Activated T-helper 1 cell treated with anti-CD3 and anti-CD28 coated beads, Interleukin-12 subunit alpha, Interleukin-12 subunit beta, Interleukin-2, Interleukin-4 antibody, amounts not matched to agents 30 ng/mL and 10 ng/mL and 1 ng/mL, durations not matched to agents 14 hours and 24 hours and 36 hours (primary cell): ENCODE results near the gene PIGR. TPM values are rescaled to one million over a fixed set of nuclear protein-coding genes. Genes with fewer than 3 reads are reported as not detected.
"Not testable (repeated sequence)": the region's sequence is repeated elsewhere in the genome, so short reads cannot be mapped to it uniquely, and the experiment has no call there.

Experiments used
- DNase-seq: peaks from one replicate; pipeline ENCODE4 v3.0.0; 2021; ENCODE audit warnings: low spot score
- H3K27ac Mint-ChIP-seq: one replicate; pipeline ENCODE4 v1.8.0; 2021; ENCODE audit warnings: mild to moderate bottlenecking, mixed read lengths
- H3K27me3 Mint-ChIP-seq: one replicate; pipeline ENCODE4 v1.8.0; 2022; ENCODE audit warnings: mild to moderate bottlenecking, moderate library complexity, mixed read lengths; ENCODE audit not compliant: insufficient read depth
- H3K36me3 Mint-ChIP-seq: one replicate; pipeline ENCODE4 v1.8.0; 2021; ENCODE audit warnings: low read depth, mixed read lengths
- H3K4me1 Mint-ChIP-seq: one replicate; pipeline ENCODE4 v1.8.0; 2021; ENCODE audit warnings: low read depth, mixed read lengths
- H3K4me3 Mint-ChIP-seq: one replicate; pipeline ENCODE4 v1.8.0; 2021; ENCODE audit warnings: mild to moderate bottlenecking, moderate library complexity, mixed read lengths
- H3K9me3 Mint-ChIP-seq: one replicate; pipeline ENCODE4 v1.8.0; 2021; ENCODE audit warnings: mixed read lengths
- intact Hi-C: fragments of 100-400 bp; cut with micrococcal nuclease; formaldehyde crosslinking; loops from one replicate; pipeline ENCODE4 v1.15.1; 2024
- total RNA-seq: library from RNA; stranded (reverse); gene quantifications from 2 replicates; pipeline ENCODE4 v1.2.3, GENCODE V29; 2022

The PIGR gene
- total RNA-seq, 1 donor from 2014 or later = not detected

DNA sequence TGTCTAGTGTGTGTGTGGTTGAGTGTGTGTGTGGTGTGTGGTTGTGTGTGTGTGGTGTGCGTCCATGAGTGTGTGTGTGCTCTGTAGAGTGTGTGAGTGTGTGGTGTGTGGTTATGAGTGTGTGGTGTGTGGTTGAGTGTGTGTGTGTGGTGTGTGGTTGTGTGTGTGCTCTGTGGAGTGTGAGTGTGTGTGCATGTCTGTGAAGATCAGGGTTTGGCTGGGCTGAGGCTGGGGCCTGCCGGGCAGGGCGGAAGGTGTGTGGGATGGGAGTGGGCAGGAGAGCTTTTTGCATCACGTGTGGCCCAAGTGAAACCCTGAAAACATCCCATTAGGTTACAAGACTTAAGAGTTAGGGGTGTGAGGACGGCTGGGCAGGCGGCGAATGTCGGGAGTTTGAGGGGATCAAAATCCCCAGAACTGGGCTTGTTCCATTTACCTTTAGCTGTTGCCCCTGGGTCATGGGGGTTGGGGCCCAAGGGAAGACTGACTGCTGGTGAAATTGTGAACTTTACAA is 21.6 kb downstream of the PIGR start:
- no peaks in the 10 kb centered on the region for H3K9me3 Mint-ChIP-seq
- no peak for DNase-seq
- no peak overlapping the region for H3K27ac Mint-ChIP-seq
- peaks cover 8% of the 10 kb centered on the region for H3K4me1 Mint-ChIP-seq
- H3K27me3 Mint-ChIP-seq = no peaks in the 10 kb centered on the region
- intact Hi-C loops = loop anchor here (5.0 to 10.0 kb wide), 4 partner anchors 398 to 578 kb away; partner anchors contain the start of genes CD55 and IKBKE
- H3K36me3 Mint-ChIP-seq = peaks cover 10% of the 10 kb centered on the region
- no peak overlapping the region for H3K4me3 Mint-ChIP-seq

DNA sequence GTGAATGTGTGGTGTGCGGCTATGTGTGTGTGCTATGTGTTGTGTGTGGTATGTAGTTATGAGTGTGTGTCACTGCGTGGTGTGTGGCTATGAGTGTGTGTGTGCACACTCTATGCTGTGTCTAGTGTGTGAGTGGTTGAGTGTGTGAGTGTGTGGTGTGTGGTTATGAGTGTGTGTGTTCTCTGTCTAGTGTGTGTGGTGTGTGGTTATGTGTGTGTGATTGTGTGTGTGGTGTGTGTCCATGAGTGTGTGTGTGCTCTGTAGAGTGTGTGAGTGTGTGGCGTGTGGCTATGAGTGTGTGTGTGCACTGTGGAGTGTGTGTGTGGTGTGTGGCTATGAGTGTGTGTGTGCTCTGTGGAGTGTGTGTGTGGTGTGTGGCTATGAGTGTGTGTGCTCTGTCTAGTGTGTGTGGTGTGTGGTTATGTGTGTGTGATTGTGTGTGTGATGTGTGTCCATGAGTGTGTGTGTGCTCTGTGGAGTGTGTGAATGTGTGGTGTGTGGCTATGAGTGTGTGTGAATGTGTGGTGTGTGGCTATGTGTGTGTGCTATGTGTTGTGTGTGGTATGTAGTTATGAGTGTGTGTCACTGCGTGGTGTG is 22.2 kb downstream of the PIGR start:
- not testable (repeated sequence) for H3K9me3 Mint-ChIP-seq, H3K27me3 Mint-ChIP-seq

DNA sequence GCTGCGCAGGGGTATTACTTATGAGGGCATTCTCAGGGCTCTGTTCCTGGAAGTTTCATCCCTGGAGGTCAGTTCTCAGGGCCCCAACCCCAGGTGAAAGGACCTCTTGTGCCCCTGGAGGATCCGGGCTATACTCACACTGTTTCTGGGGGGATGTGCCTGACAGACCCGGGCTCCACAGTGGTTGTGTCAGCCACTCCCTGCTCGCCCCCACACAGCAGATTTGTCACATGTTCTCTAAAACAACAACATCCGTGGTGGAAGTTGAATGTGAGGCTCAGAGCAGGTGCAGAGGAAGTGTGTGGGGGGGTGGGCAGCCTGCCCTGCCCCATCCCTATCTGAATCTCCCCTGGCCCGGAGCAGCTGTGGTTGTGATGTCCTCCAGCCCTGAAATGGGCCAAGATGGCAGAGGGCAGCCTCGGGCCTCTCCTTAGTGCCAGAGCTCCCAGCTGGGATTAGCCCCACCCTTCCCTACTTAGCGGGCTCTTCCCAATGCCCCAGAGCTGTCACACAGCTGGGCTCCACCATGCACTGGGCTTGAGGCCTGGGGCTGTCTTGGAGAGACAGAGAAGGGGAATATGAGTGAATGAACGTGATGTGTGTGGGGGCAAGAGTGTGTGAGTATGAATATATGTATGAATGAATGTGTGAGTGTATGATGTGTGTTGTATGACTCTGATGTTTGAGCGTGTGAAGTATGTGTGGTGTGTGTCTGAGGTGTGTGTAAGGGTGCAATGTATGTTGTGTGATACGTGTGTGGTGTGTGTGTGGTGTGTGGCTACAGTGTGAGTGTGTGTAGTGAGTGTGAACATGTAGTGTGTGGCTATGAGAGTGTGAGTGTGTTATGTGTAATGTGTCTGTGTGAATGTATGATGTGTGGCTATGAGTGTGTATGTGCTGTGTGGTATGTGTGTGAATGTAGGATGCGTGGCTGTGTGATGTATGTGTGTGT is 23.0 kb downstream of the PIGR start:
- intact Hi-C loops = loop anchor here (2.0 to 10.0 kb wide), 6 partner anchors 18 to 579 kb away; partner anchors contain the start of genes CD55, DYRK3 and IKBKE

More for the DNA sequence above, 22.2 kb downstream of the PIGR start:
- not testable (repeated sequence) for H3K4me1 Mint-ChIP-seq, H3K4me3 Mint-ChIP-seq, H3K27ac Mint-ChIP-seq, DNase-seq
- intact Hi-C loops = loop anchor here (2.0 to 10.0 kb wide), 6 partner anchors 19 to 578 kb away; partner anchors contain the start of genes CD55, DYRK3 and IKBKE
- peaks cover 10% of the 10 kb centered on the region for H3K36me3 Mint-ChIP-seq

DNA sequence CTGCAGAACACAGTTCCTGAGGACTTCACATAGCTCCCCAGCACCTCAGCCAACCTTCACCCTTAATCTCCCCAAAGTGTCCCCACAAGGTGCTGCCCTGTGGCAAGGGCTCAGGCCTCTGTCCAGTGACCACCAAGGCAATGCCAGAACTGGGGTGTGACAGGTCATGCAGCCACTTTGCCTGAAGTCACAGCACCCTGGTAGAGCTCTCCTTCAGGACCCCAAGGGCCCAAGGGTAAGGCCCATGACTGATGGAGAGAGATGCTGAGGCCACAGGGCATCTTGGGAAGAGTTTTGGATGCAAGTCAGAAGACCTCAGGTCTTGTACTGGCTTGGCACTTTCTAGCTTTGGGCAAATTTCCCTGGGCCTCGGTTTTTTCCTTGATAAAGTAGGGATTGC is 23.7 kb downstream of the PIGR start:
- Mint-ChIP-seq H3K27me3 (no peaks in the 10 kb centered on the region), H3K27ac (no peak overlapping the region), H3K36me3 (peaks cover 17% of the 10 kb centered on the region), H3K4me1 (peaks cover 14% of the 10 kb centered on the region), H3K9me3 (no peaks in the 10 kb centered on the region), H3K4me3 (no peak overlapping the region)
- no peak for DNase-seq
- intact Hi-C loops = loop anchor here (2.0 to 10.0 kb wide), 6 partner anchors 18 to 580 kb away; partner anchors contain the start of genes CD55, DYRK3 and IKBKE

More for the DNA sequence above, 23.0 kb downstream of the PIGR start:
- H3K36me3 Mint-ChIP-seq = peaks cover 11% of the 10 kb centered on the region
- peaks cover 8% of the 10 kb centered on the region for H3K4me1 Mint-ChIP-seq
- no peak overlapping the region for H3K27ac Mint-ChIP-seq
- DNase-seq = peak; percentile 59
- H3K4me3 Mint-ChIP-seq = no peak overlapping the region
- H3K27me3 Mint-ChIP-seq = no peaks in the 10 kb centered on the region
- no peaks in the 10 kb centered on the region for H3K9me3 Mint-ChIP-seq

DNA sequence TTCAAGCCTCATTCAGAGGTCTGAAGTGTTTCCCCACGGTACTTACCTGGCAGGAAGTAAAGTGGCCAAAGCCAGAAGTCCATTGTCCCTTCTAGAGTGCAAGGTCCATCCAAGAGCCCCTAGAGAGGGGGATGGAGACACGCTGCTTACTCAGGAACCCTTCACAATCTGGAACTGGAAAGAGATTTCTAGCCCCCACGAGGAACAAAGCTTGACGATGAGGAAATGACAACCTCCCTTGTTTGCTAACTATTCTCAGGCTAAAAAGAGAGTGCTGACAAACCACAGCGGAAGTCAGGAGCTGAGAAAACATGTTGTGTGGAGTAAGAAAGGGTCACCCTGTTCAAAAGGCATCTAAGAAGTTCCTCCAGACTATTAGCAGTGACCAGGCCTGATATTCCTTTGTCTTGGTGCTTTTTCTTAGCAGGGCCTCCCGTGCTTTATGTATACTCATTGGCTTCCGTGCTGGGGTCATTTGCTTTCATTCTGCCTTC is 24.4 kb downstream of the PIGR start, which contains the start of gene FCMR:
TSS of gene FCMR (minus strand) at position 170 of the 494 bp plus-strand sequence. CDS start at position 83, 87 bp downstream.
- DNase-seq = peak; percentile 54
- intact Hi-C loops = loop anchor here (2.0 to 10.0 kb wide), 6 partner anchors 17 to 580 kb away; partner anchors contain the start of genes CD55, DYRK3 and IKBKE
- Mint-ChIP-seq H3K27me3 (no peaks in the 10 kb centered on the region), H3K4me1 (peaks cover 17% of the 10 kb centered on the region), H3K9me3 (no peaks in the 10 kb centered on the region), H3K27ac (no peak within 1 kb of the TSS), H3K4me3 (no peak within 1 kb of the TSS), H3K36me3 (peaks cover 23% of the 10 kb centered on the region)

DNA sequence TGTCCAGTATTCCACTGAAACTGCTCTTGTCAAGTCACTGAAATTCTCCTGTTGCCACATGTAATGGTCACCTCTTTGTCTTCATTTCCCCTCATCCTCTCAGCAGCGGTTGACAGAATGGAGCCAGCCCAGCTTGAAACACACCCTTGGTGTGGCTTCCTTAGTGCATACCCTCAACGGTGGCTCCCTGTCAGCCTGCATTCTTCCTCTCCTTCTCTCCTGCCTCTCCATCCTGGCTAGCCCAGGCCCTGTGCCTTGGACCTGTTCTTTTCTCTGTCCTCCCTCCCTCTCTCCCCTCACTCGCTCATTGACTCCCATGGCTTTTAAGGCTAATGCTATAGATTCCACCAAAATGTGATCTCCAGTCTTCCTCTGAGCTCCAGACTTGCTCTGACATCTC is 28.2 kb downstream of the PIGR start:
- DNase-seq = no peak
- Mint-ChIP-seq H3K27me3 (no peaks in the 10 kb centered on the region), H3K27ac (no peak overlapping the region), H3K4me1 (peaks cover 41% of the 10 kb centered on the region), H3K4me3 (peak overlapping the region; percentile 2), H3K36me3 (peaks cover 53% of the 10 kb centered on the region), H3K9me3 (no peaks in the 10 kb centered on the region)
- intact Hi-C loops = no loop called here

DNA sequence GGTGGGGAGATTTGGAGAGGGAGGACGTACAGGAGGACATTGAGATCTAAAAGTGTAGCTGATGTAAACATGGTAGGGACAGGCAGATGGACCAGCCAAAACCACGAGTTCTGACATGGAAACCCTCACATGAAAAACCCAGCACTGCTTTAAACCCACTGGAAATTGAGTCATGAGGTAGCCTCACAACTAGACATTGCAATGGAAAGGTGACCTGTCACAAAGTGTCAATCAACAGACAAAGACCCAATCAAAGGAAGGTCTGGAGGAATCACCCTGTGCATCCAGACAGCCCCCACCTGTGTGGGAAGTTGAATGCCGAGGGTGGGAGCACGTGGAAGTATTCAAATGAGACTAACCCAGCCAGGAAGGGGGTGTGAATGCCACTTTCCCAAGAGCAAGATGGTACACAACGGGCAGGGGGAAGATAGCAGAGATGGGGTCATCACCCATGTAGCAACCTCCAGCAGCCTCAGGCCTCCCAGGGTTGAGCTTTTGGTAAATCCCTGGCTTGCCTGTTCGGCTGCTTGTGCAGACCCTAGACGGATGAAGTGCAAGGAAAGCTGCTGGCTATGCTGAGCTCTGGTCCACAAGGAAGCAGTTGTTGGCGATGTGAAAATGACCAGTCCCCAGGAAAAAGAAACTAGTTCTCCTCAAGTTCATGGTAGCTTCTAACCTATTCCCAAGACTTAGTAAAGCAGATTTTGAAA is 30.1 kb downstream of the PIGR start:
- H3K36me3 Mint-ChIP-seq = peaks cover 64% of the 10 kb centered on the region
- H3K9me3 Mint-ChIP-seq = no peaks in the 10 kb centered on the region
- peaks cover 55% of the 10 kb centered on the region for H3K4me1 Mint-ChIP-seq
- H3K4me3 Mint-ChIP-seq = no peak overlapping the region
- no peak overlapping the region for H3K27ac Mint-ChIP-seq
- intact Hi-C loops = no loop called here
- no peak for DNase-seq
- H3K27me3 Mint-ChIP-seq = no peaks in the 10 kb centered on the region

DNA sequence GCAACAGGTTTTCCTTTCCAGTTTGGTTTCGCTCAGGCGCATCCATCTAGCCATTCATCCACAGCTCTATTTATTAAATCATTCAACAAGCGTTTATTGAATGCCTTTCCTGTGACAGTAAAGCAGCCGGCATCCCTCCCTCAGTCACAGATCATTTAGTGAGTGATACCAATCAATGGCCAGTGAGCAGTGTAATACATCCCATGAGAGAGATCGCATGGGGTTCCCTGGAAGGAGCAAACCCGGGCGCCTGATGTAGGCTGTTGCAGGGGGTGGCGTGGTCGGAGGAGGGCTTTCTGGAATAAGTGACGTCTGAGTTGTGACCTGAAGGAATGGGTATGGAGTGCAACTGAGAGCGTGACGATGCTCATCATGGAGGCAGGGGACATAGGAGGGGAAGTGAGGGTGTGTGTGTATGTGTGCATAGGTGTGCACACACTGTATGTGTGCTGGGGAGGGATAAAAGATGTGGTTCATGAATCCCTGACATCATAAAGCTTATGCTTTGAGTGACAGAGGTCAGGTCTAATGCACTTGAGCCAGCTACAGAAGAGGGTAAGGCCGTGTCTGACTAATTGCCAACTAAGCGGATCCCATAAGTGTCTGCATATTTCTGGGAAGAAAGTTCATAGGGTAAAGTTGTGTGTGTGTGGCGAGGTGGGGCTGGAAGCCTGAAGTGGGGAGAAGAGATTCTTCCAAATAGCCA is 31.1 kb downstream of the PIGR start:
- Mint-ChIP-seq H3K4me3 (no peak overlapping the region), H3K36me3 (peaks cover 63% of the 10 kb centered on the region), H3K27me3 (peaks cover 3% of the 10 kb centered on the region), H3K9me3 (no peaks in the 10 kb centered on the region), H3K27ac (no peak overlapping the region), H3K4me1 (peaks cover 62% of the 10 kb centered on the region)
- no peak for DNase-seq
- intact Hi-C loops = no loop called here

DNA sequence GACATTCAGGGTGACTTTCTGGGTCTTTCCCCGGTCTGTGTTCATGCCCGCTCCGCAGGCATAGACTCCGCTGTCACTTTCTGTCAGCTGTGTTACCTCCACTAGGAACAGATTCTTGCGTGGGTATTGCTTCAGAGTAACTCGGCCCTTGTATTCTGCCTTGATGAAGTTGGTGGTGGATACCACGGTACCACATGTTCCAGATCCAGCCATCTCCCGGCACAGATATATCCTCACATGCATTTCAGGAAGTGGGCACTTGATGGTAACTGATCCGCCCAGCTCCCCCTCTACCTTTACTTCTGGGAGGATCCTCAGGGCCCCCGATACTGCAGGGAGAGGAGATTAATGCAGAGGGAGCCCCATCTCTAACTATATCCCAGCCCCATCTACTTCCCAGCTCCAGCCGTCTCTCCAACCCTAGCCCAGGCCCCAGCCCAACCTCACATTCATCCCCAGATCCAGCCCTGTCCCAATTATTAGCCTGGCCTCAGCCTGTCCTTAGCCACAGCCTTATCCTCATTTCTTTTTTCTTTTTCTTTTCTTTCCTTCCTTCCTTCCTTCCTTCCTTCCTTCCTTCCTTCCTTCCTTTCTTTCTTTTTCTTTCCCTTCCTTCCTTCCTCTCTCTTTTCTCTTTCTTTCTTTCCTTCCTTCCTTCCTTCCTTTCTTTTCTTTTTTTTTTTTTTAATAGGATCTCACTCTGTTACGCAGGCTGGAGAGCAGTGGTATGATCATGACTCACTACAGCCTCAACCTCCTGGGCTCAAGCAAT is 32.3 kb downstream of the PIGR start:
- intact Hi-C loops = loop anchor here (5.0 kb wide), 1 partner anchor 583 kb away; the partner anchor contains the start of gene CR1
- no peak for DNase-seq
- Mint-ChIP-seq H3K4me3 (no peak overlapping the region), H3K27ac (peak overlapping the region; percentile 25), H3K27me3 (peaks cover 3% of the 10 kb centered on the region), H3K9me3 (no peaks in the 10 kb centered on the region), H3K36me3 (peaks cover 60% of the 10 kb centered on the region), H3K4me1 (peaks cover 64% of the 10 kb centered on the region)

DNA sequence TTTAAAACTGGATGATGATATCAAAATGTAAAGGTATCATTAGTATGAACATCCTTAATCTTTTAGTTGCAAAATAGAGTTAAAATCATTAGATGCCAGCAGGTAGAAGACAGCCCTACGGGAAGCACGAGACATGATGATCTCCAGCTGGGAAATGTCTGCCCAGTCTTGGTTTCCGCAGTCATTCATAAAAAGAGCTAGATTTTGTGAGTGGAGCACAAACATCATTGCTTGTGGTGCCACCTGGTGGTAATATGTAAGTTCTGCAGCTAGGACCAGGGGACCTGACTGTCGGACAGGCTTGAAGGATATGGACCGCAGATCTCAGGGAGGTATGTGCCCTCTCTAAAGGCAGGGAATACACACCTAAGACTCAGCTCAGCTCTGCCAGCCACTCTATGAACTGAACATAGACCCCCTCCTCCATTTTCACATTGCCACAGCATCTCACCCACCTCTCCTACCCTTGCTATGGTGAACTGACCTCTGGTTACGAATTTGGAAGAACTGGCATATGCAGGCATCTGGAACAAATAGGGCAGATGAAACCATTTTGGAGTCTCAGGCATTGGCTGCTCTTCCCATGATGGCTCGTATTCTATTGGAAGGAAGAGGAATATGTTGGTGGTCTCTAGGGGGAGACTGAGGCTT is 33.7 kb downstream of the PIGR start:
- peak; percentile 49 for DNase-seq
- H3K27ac Mint-ChIP-seq = no peak overlapping the region
- peaks cover 68% of the 10 kb centered on the region for H3K4me1 Mint-ChIP-seq
- H3K36me3 Mint-ChIP-seq = peaks cover 62% of the 10 kb centered on the region
- intact Hi-C loops = loop anchor here (1.0 to 5.0 kb wide), 10 partner anchors 8 to 585 kb away; partner anchors contain the start of genes CR1 and IL20
- no peak overlapping the region for H3K4me3 Mint-ChIP-seq
- peaks cover 3% of the 10 kb centered on the region for H3K27me3 Mint-ChIP-seq
- H3K9me3 Mint-ChIP-seq = no peaks in the 10 kb centered on the region
